Bronchial epithelial cell (primary cell): ENCODE measurements around the gene PRKG1. TPM values are rescaled to one million over a fixed set of nuclear protein-coding genes. Genes with fewer than 3 reads are reported as not detected.

Source experiments
- DNase-seq: peaks from one replicate; pipeline ENCODE4 v3.0.0-alpha.2; 2010; ENCODE audit warnings: low read depth
- FAIRE-seq: peaks from 2 replicates; lab custom pipeline; 2011; peaks lifted over from hg19 to GRCh38; lab: Jason Lieb, UNC
- H3K27me3 ChIP-seq: 2 replicates; pipeline ENCODE4 v1.5.1; 2011; ENCODE audit warnings: low read length; ENCODE audit not compliant: control insufficient read depth, insufficient read depth
- H3K36me3 ChIP-seq: 2 replicates; pipeline ENCODE4 v1.5.1; 2011; ENCODE audit warnings: low read length; ENCODE audit not compliant: control insufficient read depth, insufficient read depth
- H3K4me3 ChIP-seq: 2 replicates; pipeline ENCODE4 v1.5.1; 2011; ENCODE audit warnings: mild to moderate bottlenecking, low read depth, low read length, control low read depth
- total RNA-seq: library from RNA; depleted of rRNA; stranded (reverse); fragments of >200 nt; gene quantifications from 2 replicates; pipeline ENCODE4 v1.2.1, GENCODE V29; 2014
- TF ChIP-seq, protein P1 (sequence below): IDR thresholded peaks from 2 replicates; pipeline ENCODE4 v1.5.1; 2011; ENCODE audit warnings: mild to moderate bottlenecking, moderate library complexity, low read length, control low read depth, inconsistent platforms; ENCODE audit not compliant: insufficient read depth, severe bottlenecking

The PRKG1 gene
- total RNA-seq, 1 donor from 2014 or later, result 0.26 TPM

DNA sequence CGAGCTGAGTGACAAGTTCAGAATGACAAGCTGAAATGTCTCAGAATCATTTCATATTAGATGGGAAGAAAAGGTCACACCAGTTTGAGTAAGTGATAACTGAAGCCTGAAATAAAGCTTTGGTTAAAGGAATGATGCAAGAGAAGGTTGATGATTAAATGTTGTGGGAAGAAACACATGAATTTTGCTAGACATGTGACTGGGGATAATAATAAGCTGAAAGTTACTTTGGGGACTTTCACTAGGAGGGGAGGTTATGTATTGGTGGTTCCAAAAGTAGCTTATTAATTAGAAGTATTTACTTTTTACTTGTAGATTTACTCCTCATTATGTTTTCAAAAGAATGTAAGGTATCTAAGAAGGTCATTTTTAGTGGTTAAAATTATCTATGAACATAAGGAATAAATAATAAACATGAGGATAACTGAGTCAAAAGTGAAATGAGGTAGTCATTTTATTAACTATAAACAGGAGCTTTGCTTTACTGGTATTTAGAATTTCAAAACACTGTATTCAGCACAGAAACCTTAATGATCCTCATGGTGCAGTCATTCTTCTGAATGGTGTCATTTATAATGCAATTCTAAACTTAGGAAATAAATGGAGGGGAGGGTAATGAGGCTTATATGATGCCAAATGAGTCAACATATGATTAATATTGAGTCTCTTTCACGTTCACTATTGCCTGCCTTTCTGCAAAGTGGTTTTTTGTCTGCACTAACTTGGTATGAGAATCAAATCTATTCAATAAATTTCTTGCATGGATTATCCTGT, 63.7 kb downstream of the PRKG1 start:
- Histone ChIP-seq H3K4me3 (no peak overlapping the region), H3K27me3 (peaks cover 2% of the 10 kb centered on the region), H3K36me3 (no peaks in the 10 kb centered on the region)
- TF ChIP-seq, protein P1, sequence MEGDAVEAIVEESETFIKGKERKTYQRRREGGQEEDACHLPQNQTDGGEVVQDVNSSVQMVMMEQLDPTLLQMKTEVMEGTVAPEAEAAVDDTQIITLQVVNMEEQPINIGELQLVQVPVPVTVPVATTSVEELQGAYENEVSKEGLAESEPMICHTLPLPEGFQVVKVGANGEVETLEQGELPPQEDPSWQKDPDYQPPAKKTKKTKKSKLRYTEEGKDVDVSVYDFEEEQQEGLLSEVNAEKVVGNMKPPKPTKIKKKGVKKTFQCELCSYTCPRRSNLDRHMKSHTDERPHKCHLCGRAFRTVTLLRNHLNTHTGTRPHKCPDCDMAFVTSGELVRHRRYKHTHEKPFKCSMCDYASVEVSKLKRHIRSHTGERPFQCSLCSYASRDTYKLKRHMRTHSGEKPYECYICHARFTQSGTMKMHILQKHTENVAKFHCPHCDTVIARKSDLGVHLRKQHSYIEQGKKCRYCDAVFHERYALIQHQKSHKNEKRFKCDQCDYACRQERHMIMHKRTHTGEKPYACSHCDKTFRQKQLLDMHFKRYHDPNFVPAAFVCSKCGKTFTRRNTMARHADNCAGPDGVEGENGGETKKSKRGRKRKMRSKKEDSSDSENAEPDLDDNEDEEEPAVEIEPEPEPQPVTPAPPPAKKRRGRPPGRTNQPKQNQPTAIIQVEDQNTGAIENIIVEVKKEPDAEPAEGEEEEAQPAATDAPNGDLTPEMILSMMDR, result no peak
- no peak for FAIRE-seq
- DNase-seq, result peak; percentile 85

DNA sequence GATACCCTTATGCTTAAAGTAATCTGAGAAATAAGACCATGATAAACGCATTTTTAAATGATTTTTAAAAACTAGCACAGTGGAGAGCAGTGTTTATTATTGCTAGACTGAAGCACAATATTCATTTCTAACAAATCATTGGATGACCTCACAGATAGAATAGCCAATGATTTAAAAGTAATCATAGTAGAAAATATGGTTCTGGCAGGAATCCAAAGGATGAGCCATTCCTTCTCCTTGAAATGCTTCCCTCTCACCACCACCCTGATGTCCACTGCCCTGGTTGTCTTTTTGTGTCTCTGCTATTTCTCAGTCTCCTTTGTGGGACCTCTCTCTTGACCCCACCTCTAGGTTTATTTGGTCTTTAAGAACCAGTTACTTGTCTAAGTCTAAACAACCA, 64.9 kb downstream of the PRKG1 start:
- FAIRE-seq (no peak), DNase-seq (no peak)
- Histone ChIP-seq H3K4me3 (no peak overlapping the region), H3K36me3 (no peaks in the 10 kb centered on the region), H3K27me3 (no peaks in the 10 kb centered on the region)
- TF ChIP-seq, protein P1, result no peak

DNA sequence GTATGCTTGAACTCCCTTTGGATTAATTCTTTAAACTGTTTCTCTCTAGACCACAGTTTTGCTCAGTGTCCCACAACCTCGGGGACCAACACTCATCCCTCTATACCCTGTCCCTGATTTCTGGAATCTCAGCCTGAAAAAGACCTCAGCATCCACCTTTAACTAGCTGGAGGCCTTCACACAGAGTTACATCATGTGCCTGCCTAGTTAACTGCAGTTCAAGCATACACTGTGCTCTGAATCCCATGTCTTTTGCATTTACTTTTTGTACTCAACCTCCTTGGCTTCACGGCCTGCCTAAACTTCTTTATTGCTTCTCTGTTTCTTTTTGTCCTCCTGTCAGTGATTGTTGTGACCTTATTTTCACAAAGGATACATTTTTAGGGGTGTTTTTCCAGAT, 66.7 kb downstream of the PRKG1 start:
- H3K4me3 ChIP-seq, result no peak overlapping the region
- FAIRE-seq (no peak), DNase-seq (no peak)
- no peaks in the 10 kb centered on the region for H3K27me3 ChIP-seq
- no peaks in the 10 kb centered on the region for H3K36me3 ChIP-seq
- TF ChIP-seq, protein P1, result no peak

DNA sequence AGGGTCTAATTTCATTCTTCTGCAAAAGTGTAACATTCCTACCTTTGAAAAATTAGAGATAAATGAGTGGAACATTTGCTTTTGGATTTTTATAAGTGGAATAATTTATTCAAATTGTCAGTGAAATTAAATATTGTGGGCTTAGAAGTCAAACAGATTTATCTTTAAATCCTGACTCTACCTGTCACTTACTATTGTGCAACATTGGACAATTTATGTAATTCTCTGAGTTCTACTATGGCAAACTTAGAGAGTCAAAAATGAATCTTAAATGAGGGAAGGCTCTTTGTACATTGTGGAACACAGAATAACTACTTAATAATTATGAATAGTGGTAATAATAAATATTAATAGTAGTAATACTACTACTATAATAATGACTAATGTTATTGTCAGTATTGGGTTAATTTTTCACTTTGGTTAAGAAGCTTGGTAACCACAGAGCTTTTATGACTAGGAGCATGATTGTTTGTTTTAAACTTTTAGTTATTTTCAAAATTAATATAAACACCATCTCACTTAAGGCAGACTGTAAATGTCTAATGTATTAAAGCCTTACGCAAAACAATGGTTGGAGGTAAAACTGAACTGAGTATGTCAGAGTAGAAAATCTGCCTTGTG, 70.0 kb downstream of the PRKG1 start:
- Histone ChIP-seq H3K4me3 (no peak overlapping the region), H3K27me3 (no peaks in the 10 kb centered on the region), H3K36me3 (no peaks in the 10 kb centered on the region)
- DNase-seq (no peak), FAIRE-seq (no peak)
- TF ChIP-seq, protein P1, result no peak

DNA sequence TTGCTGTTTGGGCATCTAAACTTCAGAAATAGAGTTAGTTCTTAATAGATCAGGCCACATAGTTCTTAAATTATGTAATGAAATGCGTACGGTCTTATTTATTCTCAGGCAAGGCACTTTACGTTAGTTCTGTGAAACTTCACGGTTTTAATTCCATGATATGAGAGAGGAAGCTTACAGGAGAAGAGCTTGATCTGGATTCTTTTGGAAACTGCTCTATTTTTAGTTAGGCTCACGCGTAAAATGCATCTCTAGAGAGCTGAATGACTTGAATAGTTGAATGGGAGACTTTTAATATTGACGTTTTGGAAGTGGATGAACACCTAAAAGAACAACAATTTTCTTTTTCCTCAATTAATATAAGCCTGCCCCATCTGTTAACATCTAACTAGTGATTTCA, 71.1 kb downstream of the PRKG1 start:
- Histone ChIP-seq H3K36me3 (no peaks in the 10 kb centered on the region), H3K27me3 (no peaks in the 10 kb centered on the region), H3K4me3 (no peak overlapping the region)
- FAIRE-seq (no peak), DNase-seq (no peak)
- TF ChIP-seq, protein P1, result no peak
